SK-N-MC (cell line): Measurements from ENCODE around the gene TRIM32.

ENCODE experiments used
- EZH2 ChIP-seq: fragments of 200-600 bp; sonication (generic); IDR thresholded peaks from one replicate; pipeline ENCODE4 v1.6.1; 2017; ENCODE audit warnings: antibody characterized with exemption
- FOXP2 ChIP-seq: optimal IDR thresholded peaks from 2 replicates; pipeline ENCODE3; 2011; ENCODE audit warnings: mild to moderate bottlenecking, moderate library complexity; ENCODE audit not compliant: insufficient read depth; ENCODE audit errors: extremely low read length, control extremely low read depth
- POLR2AphosphoS5 ChIP-seq: IDR thresholded peaks from 2 replicates; pipeline ENCODE4 v1.6.1; 2012; ENCODE audit warnings: mild to moderate bottlenecking, low read depth, low read length, borderline replicate concordance

DNA sequence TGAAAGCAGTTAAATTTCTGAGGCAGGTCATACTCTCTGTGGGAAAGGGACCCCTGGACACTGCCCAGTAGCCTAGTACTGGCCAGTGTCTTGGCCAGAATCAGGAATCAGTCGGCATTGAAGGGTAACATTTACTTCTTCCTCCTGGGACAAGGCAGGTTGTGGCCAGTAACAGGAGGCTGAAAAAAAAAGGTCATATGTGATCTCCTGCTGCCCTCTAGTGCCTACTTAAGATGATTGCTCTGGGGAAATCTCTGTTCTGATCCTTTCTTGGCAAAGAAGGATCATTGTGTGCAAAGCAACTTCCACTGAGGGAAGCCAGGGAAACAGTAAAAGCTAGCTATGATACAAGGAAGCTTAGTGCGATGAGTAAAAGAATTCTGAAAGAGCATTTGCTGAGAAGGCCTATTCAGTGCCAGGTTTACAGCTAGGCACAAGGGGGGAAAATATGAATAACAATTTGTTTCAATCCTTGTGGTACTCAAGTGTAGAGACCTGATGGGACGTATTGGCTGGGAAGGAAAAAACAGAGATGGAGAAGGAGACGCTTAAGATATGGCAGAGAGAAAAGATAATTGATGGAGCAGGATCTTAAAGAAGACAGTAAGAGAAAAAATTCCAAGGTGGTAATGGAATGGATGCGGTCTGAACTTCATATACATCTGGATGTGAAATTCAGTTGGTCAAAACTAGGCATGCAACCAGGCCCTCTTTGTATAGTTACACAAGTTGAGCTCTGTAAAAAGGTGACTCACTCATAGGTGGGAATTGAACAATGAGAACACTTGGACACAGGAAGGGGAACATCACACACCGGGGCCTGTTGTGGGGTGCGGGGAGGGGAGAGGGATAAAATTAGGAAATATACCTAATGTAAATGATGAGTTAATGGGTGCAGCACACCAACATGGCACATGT, 25.8 kb upstream of the TRIM32 start:
- TF ChIP-seq POLR2AphosphoS5: no peak
- TF ChIP-seq EZH2: no peak
- no peak for TF ChIP-seq FOXP2
